Erythroblast (primary cell): ENCODE measurements around the gene CMIP.

ENCODE experiments used
- GATA1 ChIP-seq: IDR thresholded peaks from 2 replicates; pipeline ENCODE4 v1.6.1; 2011; ENCODE audit warnings: low read depth, mild to moderate bottlenecking, control low read depth, low read length, moderate library complexity
- POLR2A ChIP-seq: IDR thresholded peaks from 2 replicates; pipeline ENCODE4 v1.6.1; 2011; ENCODE audit warnings: mild to moderate bottlenecking, low read length

DNA sequence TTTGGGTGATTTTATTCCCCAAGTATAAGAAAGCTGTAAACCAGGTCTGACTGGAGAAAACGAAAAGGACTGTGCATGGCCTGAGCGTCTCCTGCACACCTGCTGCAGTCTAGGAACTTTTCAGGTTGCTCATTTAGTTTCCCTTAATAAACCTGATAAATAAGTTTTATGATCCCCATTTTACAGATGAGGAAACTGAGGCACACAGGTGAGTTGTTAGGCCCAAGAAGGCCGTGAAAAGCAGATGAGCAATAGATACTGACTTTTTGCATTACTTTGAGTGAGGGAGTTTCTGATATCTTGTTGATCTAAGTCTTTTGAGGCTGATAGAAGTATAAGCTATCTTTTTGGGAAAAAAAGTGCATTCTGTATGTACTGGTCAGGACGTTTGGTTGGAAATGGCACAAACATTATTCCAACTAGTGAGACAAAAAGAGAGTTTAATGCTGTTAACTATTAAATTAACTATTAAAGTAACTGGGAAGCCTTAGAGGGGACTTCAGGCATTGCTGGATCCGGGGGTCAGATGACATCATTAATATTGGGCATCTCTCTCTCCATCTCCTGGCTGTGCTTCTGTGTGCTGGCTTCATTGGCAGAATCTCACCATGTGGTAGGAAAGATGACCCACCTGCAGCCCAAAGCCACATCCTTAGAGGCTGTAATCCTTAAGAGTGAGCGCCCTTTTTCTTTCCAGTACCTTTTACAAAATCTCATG is 163.4 kb downstream of the CMIP start:
- no peak for TF ChIP-seq POLR2A
- no peak for TF ChIP-seq GATA1
